ENCODE results near the gene ARHGEF9. TPM values are rescaled to one million over a fixed set of nuclear protein-coding genes. Genes with fewer than 3 reads are reported as not detected.

The ARHGEF9 gene
- total RNA-seq, 1 donor from 2014 or later, result 20.9 TPM

GRCh38 chrX:63686878-63687714 is 97.9 kb downstream of the ARHGEF9 start:
- Mint-ChIP-seq H3K27me3 (no peaks in the 10 kb centered on the region), H3K4me3 (ENCODE audit: low read depth) (no peak overlapping the region), H3K27ac (no peak overlapping the region), H3K36me3 (ENCODE audit: insufficient read depth) (peaks cover 10% of the 10 kb centered on the region), H3K9me3 (ENCODE audit: low read depth) (peaks cover 31% of the 10 kb centered on the region), H3K4me1 (ENCODE audit: low read depth) (no peaks in the 10 kb centered on the region)
- TF ChIP-seq CTCF (IDR thresholded peaks at IDR 0.05; ENCODE audit: unreplicated experiment), result peak; percentile 66
- DNase-seq (ENCODE audit: low spot score, unreplicated experiment), result no peak

GRCh38 chrX:63680423-63680822 is 104.6 kb downstream of the ARHGEF9 start:
- Mint-ChIP-seq H3K4me3 (ENCODE audit: low read depth) (no peak overlapping the region), H3K9me3 (ENCODE audit: low read depth) (peaks cover 28% of the 10 kb centered on the region), H3K36me3 (ENCODE audit: insufficient read depth) (peaks cover 15% of the 10 kb centered on the region), H3K27ac (no peak overlapping the region), H3K27me3 (no peaks in the 10 kb centered on the region), H3K4me1 (ENCODE audit: low read depth) (no peaks in the 10 kb centered on the region)
- no peak for TF ChIP-seq CTCF (IDR thresholded peaks at IDR 0.05; ENCODE audit: unreplicated experiment)
- no peak for DNase-seq (ENCODE audit: low spot score, unreplicated experiment)

GRCh38 chrX:63679432-63679831 is 105.6 kb downstream of the ARHGEF9 start:
- H3K36me3 Mint-ChIP-seq (ENCODE audit: insufficient read depth), result peaks cover 13% of the 10 kb centered on the region

GRCh38 chrX:63675716-63676115 is 109.3 kb downstream of the ARHGEF9 start:
- H3K27me3 Mint-ChIP-seq, result no peaks in the 10 kb centered on the region
- no peak for TF ChIP-seq CTCF (IDR thresholded peaks at IDR 0.05; ENCODE audit: unreplicated experiment)
- peaks cover 6% of the 10 kb centered on the region for H3K36me3 Mint-ChIP-seq (ENCODE audit: insufficient read depth)
- no peak overlapping the region for H3K27ac Mint-ChIP-seq
- no peak overlapping the region for H3K4me3 Mint-ChIP-seq (ENCODE audit: low read depth)
- H3K4me1 Mint-ChIP-seq (ENCODE audit: low read depth), result no peaks in the 10 kb centered on the region
- peaks cover 6% of the 10 kb centered on the region for H3K9me3 Mint-ChIP-seq (ENCODE audit: low read depth)
- no peak for DNase-seq (ENCODE audit: low spot score, unreplicated experiment)

More at GRCh38 chrX:63679432-63679831, 105.6 kb downstream of the ARHGEF9 start:
- Mint-ChIP-seq H3K4me1 (ENCODE audit: low read depth) (no peaks in the 10 kb centered on the region), H3K9me3 (ENCODE audit: low read depth) (peaks cover 25% of the 10 kb centered on the region), H3K27me3 (no peaks in the 10 kb centered on the region), H3K27ac (no peak overlapping the region), H3K4me3 (ENCODE audit: low read depth) (no peak overlapping the region)
- no peak for DNase-seq (ENCODE audit: low spot score, unreplicated experiment)
- TF ChIP-seq CTCF (IDR thresholded peaks at IDR 0.05; ENCODE audit: unreplicated experiment), result no peak

GRCh38 chrX:63673896-63674295 is 111.1 kb downstream of the ARHGEF9 start:
- Mint-ChIP-seq H3K4me3 (ENCODE audit: low read depth) (no peak overlapping the region), H3K27me3 (no peaks in the 10 kb centered on the region), H3K4me1 (ENCODE audit: low read depth) (peaks cover 3% of the 10 kb centered on the region), H3K27ac (no peak overlapping the region), H3K36me3 (ENCODE audit: insufficient read depth) (peaks cover 4% of the 10 kb centered on the region), H3K9me3 (ENCODE audit: low read depth) (peaks cover 10% of the 10 kb centered on the region)
- no peak for DNase-seq (ENCODE audit: low spot score, unreplicated experiment)
- no peak for TF ChIP-seq CTCF (IDR thresholded peaks at IDR 0.05; ENCODE audit: unreplicated experiment)
